GM23338 (cell line): ENCODE data around the gene SPATA2L.

ENCODE experiments used
- CREB1 ChIP-seq: fragments of 250-450 bp; sonication (Bioruptor Pico); IDR thresholded peaks from 2 replicates; pipeline ENCODE4 v1.5.0; 2020; ENCODE audit warnings: low read depth, mild to moderate bottlenecking, moderate library complexity
- EZH2 ChIP-seq: fragments of 200-600 bp; sonication (generic); IDR thresholded peaks from one replicate; pipeline ENCODE4 v1.8.0; 2017; ENCODE audit warnings: antibody characterized with exemption, mild to moderate bottlenecking, low read depth; ENCODE audit not compliant: unreplicated experiment
- EZH2phosphoT487 ChIP-seq: fragments of 200-600 bp; sonication (generic); IDR thresholded peaks from one replicate; pipeline ENCODE4 v1.8.1; 2018; ENCODE audit warnings: antibody characterized with exemption; ENCODE audit not compliant: unreplicated experiment
- POLR2AphosphoS5 ChIP-seq: IDR thresholded peaks from 2 replicates; pipeline ENCODE4 v1.6.1; 2016; ENCODE audit warnings: antibody characterized with exemption, low read depth
- TF ChIP-seq, protein P1 (sequence below): IDR thresholded peaks from 2 replicates; pipeline ENCODE4 v1.6.1; 2016; ENCODE audit warnings: antibody characterized with exemption
- TF ChIP-seq, protein P2 (sequence below), 2 experiments: fragments of 200-600 bp in 1 of 2; sonication (generic) in 1 of 2; conservative IDR thresholded peaks; 2 replicates each; pipeline versions ENCODE4 v1.5.1 to v1.6.1; 2016 to 2017; ENCODE audit warnings: antibody characterized with exemption in 2 of 2, low read depth in 2 of 2, mild to moderate bottlenecking in 2 of 2, moderate library complexity in 1 of 2
- TF ChIP-seq, protein P3 (sequence below): IDR thresholded peaks from one replicate; pipeline ENCODE4 v1.6.1; 2018; ENCODE audit warnings: antibody characterized with exemption; ENCODE audit not compliant: unreplicated experiment

DNA sequence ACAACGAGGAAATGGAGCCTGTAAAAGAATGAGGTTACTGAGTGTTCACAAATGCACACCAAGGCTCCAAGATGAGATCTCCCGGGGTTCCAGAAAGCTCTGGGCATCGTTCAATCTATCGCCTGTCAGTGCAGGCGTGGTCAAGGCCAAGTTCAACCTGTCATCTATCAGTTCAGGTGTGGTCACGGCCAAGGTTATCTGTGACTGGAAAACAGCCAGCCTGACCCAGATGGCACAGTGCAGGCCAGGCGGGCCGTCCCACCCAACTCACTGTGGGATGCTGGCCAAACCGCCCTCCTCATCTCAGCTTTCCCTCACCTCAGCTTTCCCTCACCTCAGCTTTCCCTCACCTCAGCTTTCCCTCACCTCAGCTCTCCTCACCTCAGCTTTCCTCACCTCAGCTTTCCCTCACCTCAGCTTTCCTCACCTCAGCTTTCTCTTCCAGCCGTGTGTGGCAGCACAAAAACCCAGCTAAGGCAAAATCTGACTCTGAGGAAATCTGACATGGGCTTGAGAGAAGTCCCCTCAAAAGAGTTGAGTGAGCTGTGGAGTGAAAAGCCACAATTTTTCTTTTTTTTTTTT is 46.4 kb downstream of the SPATA2L start:
- TF ChIP-seq, protein P1, sequence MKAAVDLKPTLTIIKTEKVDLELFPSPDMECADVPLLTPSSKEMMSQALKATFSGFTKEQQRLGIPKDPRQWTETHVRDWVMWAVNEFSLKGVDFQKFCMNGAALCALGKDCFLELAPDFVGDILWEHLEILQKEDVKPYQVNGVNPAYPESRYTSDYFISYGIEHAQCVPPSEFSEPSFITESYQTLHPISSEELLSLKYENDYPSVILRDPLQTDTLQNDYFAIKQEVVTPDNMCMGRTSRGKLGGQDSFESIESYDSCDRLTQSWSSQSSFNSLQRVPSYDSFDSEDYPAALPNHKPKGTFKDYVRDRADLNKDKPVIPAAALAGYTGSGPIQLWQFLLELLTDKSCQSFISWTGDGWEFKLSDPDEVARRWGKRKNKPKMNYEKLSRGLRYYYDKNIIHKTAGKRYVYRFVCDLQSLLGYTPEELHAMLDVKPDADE: no peak
- TF ChIP-seq, protein P2, sequence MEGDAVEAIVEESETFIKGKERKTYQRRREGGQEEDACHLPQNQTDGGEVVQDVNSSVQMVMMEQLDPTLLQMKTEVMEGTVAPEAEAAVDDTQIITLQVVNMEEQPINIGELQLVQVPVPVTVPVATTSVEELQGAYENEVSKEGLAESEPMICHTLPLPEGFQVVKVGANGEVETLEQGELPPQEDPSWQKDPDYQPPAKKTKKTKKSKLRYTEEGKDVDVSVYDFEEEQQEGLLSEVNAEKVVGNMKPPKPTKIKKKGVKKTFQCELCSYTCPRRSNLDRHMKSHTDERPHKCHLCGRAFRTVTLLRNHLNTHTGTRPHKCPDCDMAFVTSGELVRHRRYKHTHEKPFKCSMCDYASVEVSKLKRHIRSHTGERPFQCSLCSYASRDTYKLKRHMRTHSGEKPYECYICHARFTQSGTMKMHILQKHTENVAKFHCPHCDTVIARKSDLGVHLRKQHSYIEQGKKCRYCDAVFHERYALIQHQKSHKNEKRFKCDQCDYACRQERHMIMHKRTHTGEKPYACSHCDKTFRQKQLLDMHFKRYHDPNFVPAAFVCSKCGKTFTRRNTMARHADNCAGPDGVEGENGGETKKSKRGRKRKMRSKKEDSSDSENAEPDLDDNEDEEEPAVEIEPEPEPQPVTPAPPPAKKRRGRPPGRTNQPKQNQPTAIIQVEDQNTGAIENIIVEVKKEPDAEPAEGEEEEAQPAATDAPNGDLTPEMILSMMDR (conservative IDR thresholded peaks at IDR 0.05; ENCODE audit: low read depth in 2 of 2): no peak
- TF ChIP-seq CREB1: no peak
- no peak for TF ChIP-seq EZH2
- no peak for TF ChIP-seq EZH2phosphoT487
- no peak for TF ChIP-seq POLR2AphosphoS5
- TF ChIP-seq, protein P3, sequence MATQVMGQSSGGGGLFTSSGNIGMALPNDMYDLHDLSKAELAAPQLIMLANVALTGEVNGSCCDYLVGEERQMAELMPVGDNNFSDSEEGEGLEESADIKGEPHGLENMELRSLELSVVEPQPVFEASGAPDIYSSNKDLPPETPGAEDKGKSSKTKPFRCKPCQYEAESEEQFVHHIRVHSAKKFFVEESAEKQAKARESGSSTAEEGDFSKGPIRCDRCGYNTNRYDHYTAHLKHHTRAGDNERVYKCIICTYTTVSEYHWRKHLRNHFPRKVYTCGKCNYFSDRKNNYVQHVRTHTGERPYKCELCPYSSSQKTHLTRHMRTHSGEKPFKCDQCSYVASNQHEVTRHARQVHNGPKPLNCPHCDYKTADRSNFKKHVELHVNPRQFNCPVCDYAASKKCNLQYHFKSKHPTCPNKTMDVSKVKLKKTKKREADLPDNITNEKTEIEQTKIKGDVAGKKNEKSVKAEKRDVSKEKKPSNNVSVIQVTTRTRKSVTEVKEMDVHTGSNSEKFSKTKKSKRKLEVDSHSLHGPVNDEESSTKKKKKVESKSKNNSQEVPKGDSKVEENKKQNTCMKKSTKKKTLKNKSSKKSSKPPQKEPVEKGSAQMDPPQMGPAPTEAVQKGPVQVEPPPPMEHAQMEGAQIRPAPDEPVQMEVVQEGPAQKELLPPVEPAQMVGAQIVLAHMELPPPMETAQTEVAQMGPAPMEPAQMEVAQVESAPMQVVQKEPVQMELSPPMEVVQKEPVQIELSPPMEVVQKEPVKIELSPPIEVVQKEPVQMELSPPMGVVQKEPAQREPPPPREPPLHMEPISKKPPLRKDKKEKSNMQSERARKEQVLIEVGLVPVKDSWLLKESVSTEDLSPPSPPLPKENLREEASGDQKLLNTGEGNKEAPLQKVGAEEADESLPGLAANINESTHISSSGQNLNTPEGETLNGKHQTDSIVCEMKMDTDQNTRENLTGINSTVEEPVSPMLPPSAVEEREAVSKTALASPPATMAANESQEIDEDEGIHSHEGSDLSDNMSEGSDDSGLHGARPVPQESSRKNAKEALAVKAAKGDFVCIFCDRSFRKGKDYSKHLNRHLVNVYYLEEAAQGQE: no peak
